GM18499 (cell line): ENCODE data around the gene MSANTD7.
"Not testable (repeated sequence)": the region's sequence is repeated elsewhere in the genome, so short reads cannot be mapped to it uniquely, and the experiment has no call there.

Experiments
- ATAC-seq: cut with Tn5 transposase; IDR thresholded peaks from one replicate; pipeline ENCODE4 v1.9.1; 2021; ENCODE audit warnings: moderate number of reproducible peaks; ENCODE audit not compliant: insufficient read depth, unreplicated experiment

Gene MSANTD7

GRCh38 chr10:14837757-14838581 is at the start of gene MSANTD7, which contains the start of the genes CDNF and HSPA14:
MSANTD7 (plus strand) TSS chr10:14838306; CDS start chr10:14842285, 3,979 bp downstream.
CDNF (minus strand) TSS chr10:14838037; CDS start chr10:14837946, 91 bp downstream.
HSPA14 (plus strand) TSS chr10:14838306; CDS start chr10:14838403, 97 bp downstream.
- ATAC-seq: peak; percentile 92

- no peak for ATAC-seq
These were observed 39.5 kb upstream of the MSANTD7 start for GRCh38 chr10:14798636-14799035.

GRCh38 chr10:14800397-14800796 is 37.7 kb upstream of the MSANTD7 start:
- no peak for ATAC-seq

GRCh38 chr10:14801723-14802122 is 36.4 kb upstream of the MSANTD7 start:
- no peak for ATAC-seq

- ATAC-seq: no peak
These were observed 34.3 kb upstream of the MSANTD7 start for GRCh38 chr10:14803827-14804226.

- no peak for ATAC-seq
These were observed 31.8 kb upstream of the MSANTD7 start for GRCh38 chr10:14806318-14806717.

- ATAC-seq: no peak
These were observed 26.8 kb upstream of the MSANTD7 start for GRCh38 chr10:14810969-14811953.

GRCh38 chr10:14812271-14812670 is 25.8 kb upstream of the MSANTD7 start:
- no peak for ATAC-seq

GRCh38 chr10:14815681-14816080 is 22.4 kb upstream of the MSANTD7 start:
- ATAC-seq: no peak

- ATAC-seq: not testable (repeated sequence)
These were observed 21.4 kb upstream of the MSANTD7 start for GRCh38 chr10:14816717-14817116.

- ATAC-seq: no peak
These were observed 17.9 kb upstream of the MSANTD7 start for GRCh38 chr10:14820010-14820774.

GRCh38 chr10:14820775-14821154 is 17.3 kb upstream of the MSANTD7 start:
- ATAC-seq: no peak

GRCh38 chr10:14821635-14822375 is 16.3 kb upstream of the MSANTD7 start:
- no peak for ATAC-seq

GRCh38 chr10:14822879-14823755 is 15.0 kb upstream of the MSANTD7 start:
- ATAC-seq: no peak

- no peak for ATAC-seq
These were observed 14.1 kb upstream of the MSANTD7 start for GRCh38 chr10:14823966-14824365.

GRCh38 chr10:14826076-14826829 is 11.9 kb upstream of the MSANTD7 start:
- ATAC-seq: no peak

- ATAC-seq: no peak
These were observed 5.0 kb upstream of the MSANTD7 start for GRCh38 chr10:14833106-14833505.

GRCh38 chr10:14836208-14836607 is 1.9 kb upstream of the MSANTD7 start:
- no peak for ATAC-seq
